HG03025 (cell line): Measurements from ENCODE around the gene FBXO2.
"Not testable (repeated sequence)": the region's sequence is repeated elsewhere in the genome, so short reads cannot be mapped to it uniquely, and the experiment has no call there.

Source experiments
- ATAC-seq: cut with Tn5 transposase; IDR thresholded peaks from one replicate; pipeline ENCODE4 v1.9.1; 2021; ENCODE audit warnings: mild to moderate bottlenecking, moderate library complexity; ENCODE audit not compliant: unreplicated experiment, low FRiP score

FBXO2 gene

GRCh38 chr1:11638121-11638520 lies 16.1 kb downstream of the FBXO2 start:
- no peak for ATAC-seq

- ATAC-seq: no peak
These were observed 19.6 kb downstream of the FBXO2 start for GRCh38 chr1:11634365-11635192.

DNA sequence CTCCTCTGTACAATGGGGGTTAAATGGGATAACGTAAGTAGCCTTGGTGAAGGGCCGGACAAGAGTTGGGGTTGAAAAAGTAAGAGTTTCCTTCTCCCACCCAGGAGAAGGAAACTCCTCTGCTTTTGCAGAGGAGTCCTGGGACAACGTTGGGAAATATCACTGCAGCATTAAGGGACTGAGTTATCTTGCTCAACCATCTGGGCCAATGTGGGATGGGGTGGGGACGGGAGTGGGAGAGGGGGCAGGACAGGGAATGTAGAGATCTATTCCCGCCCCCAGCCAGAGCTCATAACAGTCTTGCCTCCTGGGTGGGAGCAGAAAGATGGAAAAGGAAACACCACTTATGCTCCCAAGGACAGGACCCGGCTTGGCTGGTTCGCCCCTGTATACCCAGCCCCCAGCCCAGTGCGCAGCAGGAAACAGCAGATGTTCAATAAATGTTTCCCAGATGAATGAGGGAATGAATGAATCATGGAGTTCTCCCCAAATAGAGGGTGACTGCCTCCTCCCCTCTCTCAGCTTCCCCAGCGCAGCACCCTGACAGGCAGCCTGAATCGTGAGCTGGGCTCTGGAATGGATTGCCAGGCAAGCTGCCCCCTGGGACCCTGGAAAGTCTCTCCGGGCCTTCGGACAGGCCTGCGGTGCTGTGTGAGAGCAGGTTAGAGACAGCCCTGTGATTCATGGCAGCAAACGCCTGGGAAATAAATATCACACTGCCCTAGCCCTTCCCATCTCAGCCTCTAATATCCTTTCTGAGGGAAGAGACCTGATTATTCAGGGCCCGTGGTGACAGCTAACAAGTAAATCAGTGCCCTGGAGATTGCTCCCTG lies 24.8 kb downstream of the FBXO2 start:
- no peak for ATAC-seq

GRCh38 chr1:11628767-11629166 lies 25.5 kb downstream of the FBXO2 start:
- no peak for ATAC-seq

DNA sequence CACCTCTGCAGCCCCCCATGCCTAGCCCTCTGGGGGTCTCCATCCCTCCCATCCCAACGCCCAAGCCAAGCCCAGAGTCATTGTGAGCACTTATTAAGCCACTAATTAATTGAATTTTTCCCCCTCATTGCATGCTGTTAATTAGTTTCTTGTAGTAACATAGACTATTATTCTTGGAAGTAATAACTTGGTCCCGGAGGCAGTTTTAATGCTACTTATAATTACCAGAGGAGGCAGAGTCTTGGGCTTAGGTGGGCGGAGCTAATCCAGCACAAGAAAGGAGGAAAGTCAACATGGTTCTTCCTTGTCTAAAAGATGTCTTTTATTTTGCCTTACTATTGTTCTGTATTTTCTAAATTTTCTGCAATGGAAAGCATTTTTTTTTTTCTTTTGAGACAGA lies 27.7 kb downstream of the FBXO2 start:
- ATAC-seq: no peak

- ATAC-seq: no peak
These were observed 30.5 kb downstream of the FBXO2 start for GRCh38 chr1:11623702-11624101.

- no peak for ATAC-seq
These were observed 31.8 kb downstream of the FBXO2 start for GRCh38 chr1:11622398-11622797.

DNA sequence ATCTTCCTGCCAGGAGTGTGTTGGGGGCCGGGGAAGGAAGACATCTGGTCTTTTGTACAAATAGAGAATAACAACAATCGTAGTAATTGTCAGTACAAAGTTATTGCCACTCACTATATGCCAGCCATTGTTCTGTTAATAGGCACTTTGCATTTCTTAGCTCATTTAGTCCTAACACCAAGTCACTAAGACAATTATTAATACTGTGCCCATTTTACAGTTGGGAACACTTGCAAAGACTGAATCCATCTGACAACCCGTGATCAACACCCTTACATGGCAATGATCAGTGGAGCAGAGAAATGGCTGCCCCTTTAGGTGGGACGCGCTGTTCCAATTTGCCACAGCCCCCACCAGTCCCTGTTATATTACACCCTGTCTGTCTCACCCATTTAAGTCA lies 33.3 kb downstream of the FBXO2 start:
- ATAC-seq: no peak

DNA sequence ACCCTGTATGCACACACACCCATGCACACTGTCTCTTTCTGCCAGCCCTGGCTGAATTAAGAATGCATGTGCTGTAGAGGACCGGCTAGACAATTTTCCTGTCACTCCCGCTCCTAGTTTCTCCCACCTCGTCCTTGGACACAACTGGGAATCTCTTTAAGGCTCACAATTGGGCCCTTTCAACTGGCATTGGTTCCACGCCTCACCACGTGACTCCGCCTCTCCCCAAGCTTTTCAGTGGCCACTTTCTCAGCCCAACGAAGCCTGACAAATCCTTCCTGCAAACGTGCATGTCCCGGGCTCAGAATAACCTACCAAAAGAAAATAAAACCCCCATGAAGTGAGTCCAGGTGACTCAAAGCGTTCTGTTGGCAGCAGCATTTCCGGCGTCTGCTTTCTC lies 33.8 kb downstream of the FBXO2 start:
- no peak for ATAC-seq

GRCh38 chr1:11617741-11618140 lies 36.5 kb downstream of the FBXO2 start:
- ATAC-seq: no peak

DNA sequence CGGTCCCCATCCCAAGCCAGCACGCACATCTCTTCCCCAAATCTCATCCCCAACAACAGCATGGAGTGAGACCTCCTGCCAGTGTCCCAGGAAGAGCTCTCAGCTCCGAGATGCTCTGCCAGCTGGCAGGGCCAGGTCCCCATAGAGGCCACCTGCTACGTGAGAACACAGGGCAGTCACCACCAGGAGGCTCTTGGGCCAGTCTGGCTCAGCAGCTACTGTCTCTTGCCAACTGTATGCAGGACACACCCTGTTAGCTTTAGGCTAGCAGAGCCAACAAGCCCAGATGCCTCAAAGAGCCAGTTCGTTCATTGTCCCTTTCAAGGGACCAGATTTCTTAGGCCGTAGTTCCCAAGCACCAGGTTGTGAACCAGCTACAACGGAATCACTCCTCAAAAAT lies 36.9 kb downstream of the FBXO2 start:
- no peak for ATAC-seq

DNA sequence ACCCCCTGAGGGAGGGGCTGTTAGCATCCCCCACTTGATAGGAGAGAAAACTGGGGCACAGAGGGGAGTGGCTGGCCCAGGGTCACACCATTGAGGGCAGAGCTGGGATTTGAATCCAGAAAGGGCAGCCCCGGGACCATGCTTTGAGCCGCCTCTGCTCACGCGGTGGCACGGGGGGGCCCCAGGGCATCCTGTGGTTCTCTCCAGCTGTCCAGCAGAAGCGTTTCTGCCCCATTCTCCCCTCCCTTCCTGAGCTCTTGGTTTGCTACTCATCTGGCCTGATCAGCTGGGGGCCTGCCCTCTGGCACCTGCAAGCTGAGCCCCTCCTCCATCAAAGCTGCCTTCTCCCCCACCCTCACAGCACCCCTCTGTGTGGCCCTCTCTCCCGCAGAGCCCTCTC lies 37.5 kb downstream of the FBXO2 start:
- ATAC-seq: no peak

DNA sequence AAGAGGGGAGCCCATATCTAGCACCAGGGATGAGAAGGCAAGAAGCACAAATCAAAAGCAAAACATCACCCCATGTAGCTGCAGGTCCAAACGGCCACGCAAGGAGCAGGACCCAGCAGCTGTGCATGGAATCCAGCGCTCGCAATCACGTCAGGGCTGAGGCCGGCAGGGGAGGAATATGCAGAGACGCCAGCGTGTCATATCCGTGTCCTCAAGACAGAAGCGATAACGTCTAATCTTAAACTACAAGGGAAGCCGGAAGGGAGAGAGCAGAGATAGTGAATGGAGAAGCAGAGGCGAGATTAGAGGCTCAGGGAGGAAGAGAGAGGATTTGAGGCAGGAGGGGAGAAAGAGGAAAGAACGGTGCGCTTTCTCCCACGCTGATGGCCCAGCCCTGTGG lies 39.1 kb downstream of the FBXO2 start:
- ATAC-seq: no peak

- ATAC-seq: no peak
These were observed 40.9 kb downstream of the FBXO2 start for GRCh38 chr1:11613347-11613746.

- ATAC-seq: no peak
These were observed 42.4 kb downstream of the FBXO2 start for GRCh38 chr1:11611638-11612327.

- no peak for ATAC-seq
These were observed 43.5 kb downstream of the FBXO2 start for GRCh38 chr1:11610629-11611180.

GRCh38 chr1:11609378-11609777 lies 44.9 kb downstream of the FBXO2 start:
- ATAC-seq: not testable (repeated sequence)

GRCh38 chr1:11608596-11609130 lies 45.6 kb downstream of the FBXO2 start:
- not testable (repeated sequence) for ATAC-seq

- no peak for ATAC-seq
These were observed 47.5 kb downstream of the FBXO2 start for GRCh38 chr1:11606775-11607174.

GRCh38 chr1:11602981-11603380 lies 51.2 kb downstream of the FBXO2 start:
- no peak for ATAC-seq

DNA sequence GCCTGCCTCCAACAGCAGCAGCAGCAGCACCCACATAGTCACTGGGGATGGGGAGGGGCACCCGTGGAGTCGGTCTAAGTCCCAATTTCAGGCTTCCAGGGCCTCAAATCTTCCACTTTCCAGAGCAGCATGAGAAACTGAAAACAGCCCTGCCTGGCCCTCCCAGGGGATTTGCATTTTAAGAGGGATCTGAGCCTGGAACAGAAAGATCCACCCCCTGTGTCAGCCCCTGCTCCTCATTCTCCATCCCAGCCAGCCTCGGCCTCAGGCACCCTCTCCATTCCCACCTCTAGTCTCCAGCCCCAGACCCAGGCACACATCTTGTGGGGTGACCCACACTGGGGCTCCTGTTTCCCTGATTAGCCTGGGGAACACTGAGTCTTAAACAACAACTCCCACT lies 51.8 kb downstream of the FBXO2 start:
- ATAC-seq: no peak
